A673 (cell line): ENCODE measurements around the gene RALA. TPM values are rescaled to one million over a fixed set of nuclear protein-coding genes. Genes with fewer than 3 reads are reported as not detected.

Experiments
- BruUV-seq: library from RNA; stranded (reverse); fragments of 400-500 nt; replicated peaks from 2 replicates; lab custom pipeline; 2021; lab: Mats Ljungman, UMichigan
- CTCF ChIA-PET: fragments of 300-600 bp; sonication (Branson Sonifier 250); formaldehyde crosslinking; loops from one replicate; lab custom pipeline; 2022; ENCODE audit warnings: antibody characterized with exemption; lab: Charles Lee
- POLR2A ChIA-PET: fragments of 300-600 bp; sonication (Branson Sonifier 250); formaldehyde crosslinking; loops from one replicate; lab custom pipeline; 2022; ENCODE audit warnings: antibody characterized with exemption; ENCODE audit not compliant: low non-redundant PET; lab: Charles Lee
- DNase-seq: peaks from one replicate; pipeline ENCODE4 v3.0.0-alpha.2; 2015; ENCODE audit warnings: low spot score
- H3K27ac ChIP-seq: fragments of 200-600 bp; sonication (generic); 2 replicates; pipeline ENCODE4 v1.5.1; 2016; ENCODE audit warnings: mixed run types, low read depth, mild to moderate bottlenecking, mixed read lengths, antibody characterized with exemption, low read length; ENCODE audit not compliant: poor library complexity, severe bottlenecking
- H3K27me3 ChIP-seq: fragments of 200-600 bp; sonication (generic); replicated peaks from 2 replicates; pipeline ENCODE4 v1.6.1; 2017; ENCODE audit warnings: mixed run types, low read depth, mild to moderate bottlenecking, mixed read lengths, antibody characterized with exemption, low read length; ENCODE audit not compliant: insufficient read depth, poor library complexity
- H3K36me3 ChIP-seq: fragments of 200-600 bp; sonication (generic); 2 replicates; pipeline ENCODE4 v1.6.1; 2016; ENCODE audit warnings: mixed run types, mild to moderate bottlenecking, mixed read lengths, antibody characterized with exemption, low read length; ENCODE audit not compliant: insufficient read depth, poor library complexity, severe bottlenecking
- H3K4me1 ChIP-seq: fragments of 200-600 bp; sonication (generic); 2 replicates; pipeline ENCODE4 v1.6.1; 2017; ENCODE audit warnings: mixed run types, mild to moderate bottlenecking, mixed read lengths, antibody characterized with exemption, low read length; ENCODE audit not compliant: insufficient read depth, poor library complexity, severe bottlenecking
- H3K4me3 ChIP-seq: fragments of 200-600 bp; sonication (generic); 2 replicates; pipeline ENCODE4 v1.5.1; 2016; ENCODE audit warnings: low read depth, mixed run types, mild to moderate bottlenecking, mixed read lengths, low read length; ENCODE audit not compliant: poor library complexity, severe bottlenecking
- H3K9me3 ChIP-seq: fragments of 200-600 bp; sonication (generic); 2 replicates; pipeline ENCODE4 v1.6.1; 2016; ENCODE audit warnings: mixed run types, low read depth, mild to moderate bottlenecking, mixed read lengths, antibody characterized with exemption, low read length; ENCODE audit not compliant: poor library complexity, severe bottlenecking
- CTCF ChIP-seq: fragments of 300-800, 200-600 bp; sonication (generic); conservative IDR thresholded peaks from 2 replicates; pipeline ENCODE4 v1.5.1; 2017; ENCODE audit warnings: low read depth, mild to moderate bottlenecking, antibody characterized with exemption, low read length, moderate library complexity, mixed read lengths
- EZH2 ChIP-seq: fragments of 200-600 bp; sonication (generic); IDR thresholded peaks from 2 replicates; pipeline ENCODE4 v1.6.1; 2017; ENCODE audit warnings: borderline replicate concordance, low read depth, mild to moderate bottlenecking, mixed read lengths, antibody characterized with exemption, low read length; ENCODE audit not compliant: poor library complexity, severe bottlenecking
- intact Hi-C: fragments of 100-400 bp; cut with micrococcal nuclease; formaldehyde crosslinking; loops from one replicate; pipeline ENCODE4 v1.10.0; 2022; ENCODE audit not compliant: unreplicated experiment
- total RNA-seq: library from RNA; stranded (reverse); gene quantifications from 2 replicates; pipeline ENCODE4 v1.2.3, GENCODE V29; 2021

RALA gene
- total RNA-seq, 1 experiment from 2014 or later = 33.9 TPM

- Histone ChIP-seq H3K27ac (no peak overlapping the region), H3K36me3 (peaks cover 10% of the 10 kb centered on the region), H3K4me3 (no peak overlapping the region), H3K9me3 (no peaks in the 10 kb centered on the region), H3K4me1 (no peaks in the 10 kb centered on the region), H3K27me3 (no peaks in the 10 kb centered on the region)
- TF ChIP-seq CTCF (no peak), EZH2 (no peak)
- ChIA-PET POLR2A (no interaction called here), CTCF (no interaction called here)
- no peak for DNase-seq
- intact Hi-C loops = no loop called here
- BruUV-seq = no TSS peak
Observed at GRCh38 chr7:39696631-39697030, 73.3 kb downstream of the RALA start.

GRCh38 chr7:39697483-39697882, 74.1 kb downstream of the RALA start:
- no TSS peak for BruUV-seq
- ChIA-PET POLR2A (no interaction called here), CTCF (interaction anchor here (0.7 kb wide), 1 partner anchor 11 kb away, joined by 3 read pairs; no protein-coding TSS in a partner anchor)
- Histone ChIP-seq H3K4me1 (no peaks in the 10 kb centered on the region), H3K36me3 (peaks cover 10% of the 10 kb centered on the region), H3K27ac (no peak overlapping the region), H3K27me3 (no peaks in the 10 kb centered on the region), H3K4me3 (no peak overlapping the region), H3K9me3 (no peaks in the 10 kb centered on the region)
- TF ChIP-seq CTCF (no peak), EZH2 (no peak)
- DNase-seq = no peak
- intact Hi-C loops = no loop called here

GRCh38 chr7:39700165-39700564, 76.8 kb downstream of the RALA start:
- intact Hi-C loops = no loop called here
- TF ChIP-seq EZH2 (no peak), CTCF (no peak)

More at GRCh38 chr7:39700165-39700564, 76.8 kb downstream of the RALA start:
- H3K27me3 ChIP-seq = no peaks in the 10 kb centered on the region
- no peak overlapping the region for H3K27ac ChIP-seq
- H3K4me1 ChIP-seq = peaks cover 3% of the 10 kb centered on the region
- H3K36me3 ChIP-seq = peaks cover 10% of the 10 kb centered on the region
- POLR2A ChIA-PET = no interaction called here
- no peak for DNase-seq
- H3K4me3 ChIP-seq = no peak overlapping the region
- CTCF ChIA-PET = no interaction called here
- no TSS peak for BruUV-seq
- no peaks in the 10 kb centered on the region for H3K9me3 ChIP-seq
